Endometrium (tissue), 2 donors: ENCODE measurements around the gene ADARB1.

Experiments used
- FAIRE-seq: peaks from 2 replicates; lab custom pipeline; 2012; peaks lifted over from hg19 to GRCh38; lab: Jason Lieb, UNC
- donor health status: control.
- donor health status: control.

Gene ADARB1

GRCh38 chr21:45095505-45095904 is 21.1 kb downstream of the ADARB1 start:
- no peak for FAIRE-seq

- FAIRE-seq, result no peak
Observed at GRCh38 chr21:45096217-45096616, 21.8 kb downstream of the ADARB1 start.

GRCh38 chr21:45097827-45098387 is 23.5 kb downstream of the ADARB1 start:
- no peak for FAIRE-seq

DNA sequence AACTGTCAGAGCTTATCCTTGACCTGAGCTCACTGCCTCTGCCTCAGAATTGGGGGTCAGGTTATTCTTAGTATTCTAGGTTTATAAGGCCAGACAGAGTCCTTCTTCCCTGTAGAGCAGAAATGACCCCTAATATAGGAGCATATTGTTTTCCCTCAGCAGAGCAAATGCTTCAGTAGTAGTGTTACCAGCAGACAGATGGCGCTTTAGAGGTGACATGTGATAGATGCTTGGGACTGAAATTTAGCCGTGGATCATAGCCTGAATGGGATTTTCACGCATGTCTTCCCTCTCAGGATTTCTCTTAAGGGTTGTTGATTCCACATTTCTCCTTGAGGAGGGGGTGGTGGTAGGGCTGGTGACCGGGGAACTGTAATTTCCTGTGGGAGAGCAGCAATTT is 24.5 kb downstream of the ADARB1 start:
- no peak for FAIRE-seq

DNA sequence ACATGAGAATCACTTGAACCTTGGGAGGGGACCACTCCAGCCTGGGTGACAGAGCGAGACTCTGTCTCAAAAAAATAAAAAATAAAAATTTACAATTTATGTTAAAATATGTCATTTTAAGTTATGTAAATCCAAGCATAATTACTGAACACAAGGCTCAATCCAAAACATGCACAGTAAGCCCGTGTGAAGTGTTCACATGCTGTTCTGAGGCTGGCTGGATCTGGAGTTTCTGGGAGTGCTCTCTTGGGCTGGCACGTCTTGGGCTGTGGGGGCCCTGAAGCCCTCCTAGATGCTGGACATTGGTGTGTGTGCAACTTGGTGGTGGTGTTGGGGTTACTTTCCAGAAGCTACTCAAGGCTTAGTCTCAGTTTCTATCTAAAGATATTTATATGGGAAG is 25.2 kb downstream of the ADARB1 start:
- no peak for FAIRE-seq

GRCh38 chr21:45100866-45101265 is 26.5 kb downstream of the ADARB1 start:
- no peak for FAIRE-seq

DNA sequence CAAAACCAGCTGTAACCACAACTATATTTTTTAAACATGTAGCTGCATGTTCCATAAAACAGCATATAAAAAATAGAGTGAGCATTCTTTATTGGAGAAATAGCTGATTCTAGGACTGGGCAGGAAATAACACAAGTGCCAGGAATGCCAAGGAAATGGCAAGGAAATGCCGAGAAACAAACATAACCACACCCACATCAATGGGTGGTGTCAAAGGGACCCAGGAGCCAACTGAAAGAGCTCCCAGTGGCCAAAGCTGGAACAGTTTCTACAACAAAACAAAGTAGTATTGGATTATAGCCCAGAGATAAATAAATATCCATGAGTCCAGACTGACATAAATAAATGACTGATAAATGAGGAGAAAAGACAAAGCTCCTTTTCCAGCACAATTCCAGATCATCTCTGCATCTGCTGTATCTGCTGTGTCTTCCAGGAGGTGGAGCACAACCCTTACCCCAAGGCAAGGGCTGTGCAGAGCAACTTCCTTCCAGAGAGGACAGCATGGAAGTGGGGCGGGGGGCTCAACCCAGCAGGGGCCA is 28.1 kb downstream of the ADARB1 start:
- no peak for FAIRE-seq

DNA sequence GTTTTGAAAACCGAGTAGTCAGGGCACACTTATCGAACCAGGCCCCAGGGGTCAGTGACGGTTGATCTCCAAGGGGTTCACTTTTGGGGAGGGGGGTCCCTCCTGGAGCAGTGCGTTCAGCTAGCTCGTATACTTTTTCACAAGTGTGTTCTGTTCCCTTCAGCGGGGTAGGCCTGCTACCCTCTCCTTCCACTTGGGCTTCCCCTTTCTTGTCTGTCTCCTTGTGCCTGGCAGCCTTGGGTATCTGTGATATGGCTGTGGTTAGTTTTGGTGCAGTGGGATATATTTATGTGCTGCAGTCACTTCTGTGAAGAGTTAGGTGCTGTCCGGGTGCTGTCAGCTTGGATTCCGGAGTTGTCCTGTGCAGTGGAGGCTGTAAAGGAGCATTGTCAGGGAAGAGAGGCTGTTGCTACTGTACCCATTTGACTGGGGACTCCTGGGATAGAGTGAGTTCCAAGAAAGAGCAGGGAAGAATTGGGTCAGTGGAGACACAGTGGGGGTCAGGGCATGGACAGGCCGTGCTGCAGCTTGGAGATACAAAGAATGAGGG is 29.7 kb downstream of the ADARB1 start:
- FAIRE-seq, result no peak

DNA sequence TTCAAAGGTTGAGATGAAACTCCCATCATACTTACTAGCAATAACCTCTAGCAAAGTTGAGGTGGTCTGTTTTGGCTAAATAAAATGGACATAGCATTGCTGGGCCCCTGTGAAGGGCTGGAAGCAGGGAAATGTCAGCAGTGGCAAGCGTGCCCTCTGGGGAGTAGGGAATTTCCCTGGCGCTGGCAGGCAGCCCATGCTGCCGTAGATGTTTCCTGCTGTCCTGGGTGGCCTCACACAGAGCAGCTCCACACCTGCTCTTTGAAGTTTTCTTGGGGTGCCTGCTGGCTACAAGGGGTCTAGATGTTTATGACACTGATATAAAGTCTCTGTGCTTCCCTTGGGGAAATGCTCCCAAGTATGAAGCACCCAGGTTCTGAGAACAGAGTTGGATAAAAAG is 30.2 kb downstream of the ADARB1 start:
- no peak for FAIRE-seq

DNA sequence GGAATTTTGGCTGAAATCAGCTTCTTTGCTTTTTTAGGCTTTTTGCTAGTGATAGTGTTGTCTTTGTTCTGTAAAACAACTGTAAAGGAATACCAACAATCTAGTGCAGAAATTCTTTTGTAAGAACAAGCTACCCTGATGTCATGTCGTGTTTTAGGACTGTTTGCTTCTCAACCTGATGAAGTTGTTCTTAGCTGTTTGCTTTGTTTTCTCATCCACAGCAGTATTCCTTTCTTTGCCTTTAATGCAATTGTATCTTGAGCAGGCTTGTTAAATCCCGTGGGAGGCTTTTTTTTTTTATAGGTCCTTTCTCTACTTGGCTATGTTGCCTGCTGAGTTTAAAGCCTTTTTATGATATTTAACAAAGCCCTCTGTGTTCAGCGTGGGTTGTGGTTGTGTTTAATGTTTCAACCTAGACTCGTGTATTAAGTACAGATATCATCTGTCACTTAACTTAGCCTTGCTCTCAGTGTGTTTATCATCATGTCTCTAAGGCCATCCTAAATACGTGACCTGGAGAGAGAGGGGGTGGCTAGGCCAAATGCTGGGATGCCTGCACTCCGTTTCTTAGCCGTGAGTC is 31.6 kb downstream of the ADARB1 start:
- no peak for FAIRE-seq

- FAIRE-seq, result no peak
Observed at GRCh38 chr21:45108034-45108790, 33.8 kb downstream of the ADARB1 start.

- FAIRE-seq, result no peak
Observed at GRCh38 chr21:45108808-45109781, 34.7 kb downstream of the ADARB1 start.

- FAIRE-seq, result no peak
Observed at GRCh38 chr21:45109831-45110492, 35.6 kb downstream of the ADARB1 start.

DNA sequence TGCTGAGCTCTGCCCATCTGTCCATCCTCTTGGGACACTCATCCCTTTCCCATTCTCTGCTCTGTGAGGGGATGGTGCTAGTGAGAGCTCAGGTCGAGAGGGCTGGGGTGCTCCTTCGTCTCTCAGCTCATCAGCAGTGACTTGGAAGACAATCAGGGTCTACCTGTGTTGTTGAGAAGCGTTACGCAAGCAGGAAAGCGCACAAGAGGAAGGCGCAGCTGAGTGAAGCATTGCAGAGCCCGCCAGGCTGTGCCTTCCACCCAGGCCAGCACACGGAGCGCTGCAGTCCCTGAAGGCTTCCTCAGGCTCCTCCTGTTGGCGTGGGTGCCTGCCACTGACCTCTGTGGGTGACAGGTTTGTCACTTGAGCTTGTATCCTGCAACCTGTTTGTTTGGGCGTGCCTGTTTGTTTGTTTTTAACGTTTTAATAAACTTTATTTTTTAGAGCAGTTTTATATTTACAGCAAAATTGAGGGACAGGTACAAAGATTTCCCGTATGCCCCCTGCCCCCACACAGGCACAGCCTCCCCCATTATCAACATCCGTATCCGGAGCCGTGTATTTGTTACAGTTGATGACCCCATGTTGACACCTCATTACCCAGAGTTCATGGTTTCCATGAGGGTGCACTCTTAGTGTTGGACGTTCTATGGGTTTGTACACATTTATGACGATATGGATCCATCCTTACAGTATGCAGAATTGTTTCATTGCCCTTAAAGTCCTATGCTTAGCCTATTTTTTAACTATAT is 36.7 kb downstream of the ADARB1 start:
- no peak for FAIRE-seq

DNA sequence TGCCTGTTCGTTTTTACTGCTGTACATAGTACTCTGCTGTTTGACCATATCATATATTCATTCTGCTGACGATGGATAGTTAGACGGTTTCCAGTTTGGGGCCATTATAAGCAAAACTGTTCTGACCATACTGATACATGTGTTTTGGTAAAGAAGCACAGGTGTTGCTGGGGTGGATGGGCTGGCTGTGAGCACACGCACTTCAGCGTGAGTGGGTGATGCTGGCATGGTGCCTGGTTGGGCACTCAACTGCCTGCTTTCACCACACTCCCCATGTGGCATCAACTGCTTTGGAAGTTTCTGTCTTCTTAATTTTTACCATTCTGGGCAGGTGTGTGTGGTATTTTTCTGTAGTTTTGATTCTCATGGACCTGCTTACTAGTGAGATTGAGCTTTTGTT is 37.3 kb downstream of the ADARB1 start:
- no peak for FAIRE-seq

DNA sequence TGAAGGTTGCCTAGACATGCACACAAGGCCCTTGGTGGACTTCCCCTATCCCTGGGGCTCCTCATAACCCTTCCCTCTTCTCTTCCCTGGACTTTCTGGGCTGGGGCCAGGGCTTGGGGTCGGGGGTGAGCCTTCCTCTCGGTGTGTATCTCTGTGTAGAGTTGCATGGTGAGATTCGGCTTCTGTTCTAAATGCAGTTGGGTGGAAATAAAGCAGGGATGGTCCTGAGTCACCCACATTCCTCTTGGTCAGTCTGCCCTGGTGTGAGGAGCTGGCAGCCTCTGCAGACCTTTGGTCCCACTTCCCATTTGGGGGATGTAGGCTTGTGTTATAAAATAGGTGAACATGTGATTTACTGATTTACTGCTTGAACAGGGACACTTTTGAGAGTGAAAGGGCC is 38.0 kb downstream of the ADARB1 start:
- no peak for FAIRE-seq

GRCh38 chr21:45113543-45113942 is 39.2 kb downstream of the ADARB1 start:
- no peak for FAIRE-seq

DNA sequence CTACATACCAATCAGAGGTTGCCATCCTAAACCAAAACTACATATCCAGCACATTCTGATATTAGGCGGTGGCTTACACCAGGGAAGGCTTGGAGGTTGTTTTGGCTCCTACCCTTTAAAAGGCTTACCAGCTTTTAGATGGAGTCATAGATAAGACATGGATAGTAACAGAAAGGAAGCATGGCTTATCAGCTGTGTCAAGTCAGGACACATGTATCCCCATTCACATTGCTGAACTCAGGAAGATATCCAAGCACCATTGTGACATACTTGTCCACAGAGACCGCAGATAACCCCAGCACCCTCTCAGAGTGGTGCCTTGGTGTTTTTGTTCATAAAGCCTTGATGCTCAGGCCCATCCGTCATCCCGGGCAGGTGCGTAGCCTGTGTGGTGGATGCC is 39.7 kb downstream of the ADARB1 start:
- FAIRE-seq, result no peak

- FAIRE-seq, result no peak
Observed at GRCh38 chr21:45114475-45114874, 40.1 kb downstream of the ADARB1 start.

GRCh38 chr21:45115141-45115540 is 40.8 kb downstream of the ADARB1 start:
- FAIRE-seq, result no peak

DNA sequence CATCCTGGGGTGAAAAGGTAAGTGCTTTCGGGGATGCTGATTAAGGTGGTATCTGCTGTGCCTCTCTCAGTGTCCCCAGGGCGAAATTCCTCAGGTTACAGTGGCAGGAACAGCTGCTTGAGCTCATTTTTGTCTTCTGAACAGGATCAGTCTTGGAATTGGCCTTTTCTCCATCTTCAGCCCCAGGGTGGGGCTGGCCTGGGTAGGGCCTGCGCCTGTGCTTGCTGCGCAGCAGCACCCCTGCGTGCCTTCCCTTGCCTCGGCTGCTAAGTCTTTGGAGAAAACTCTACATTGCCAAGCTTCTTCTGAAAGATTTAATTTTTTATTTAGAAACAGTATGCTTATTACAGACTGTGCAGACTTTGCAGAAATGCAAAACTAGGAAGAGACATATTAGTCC is 41.7 kb downstream of the ADARB1 start:
- FAIRE-seq, result no peak
